ENCODE results near the gene KCTD20.

The KCTD20 gene

DNA sequence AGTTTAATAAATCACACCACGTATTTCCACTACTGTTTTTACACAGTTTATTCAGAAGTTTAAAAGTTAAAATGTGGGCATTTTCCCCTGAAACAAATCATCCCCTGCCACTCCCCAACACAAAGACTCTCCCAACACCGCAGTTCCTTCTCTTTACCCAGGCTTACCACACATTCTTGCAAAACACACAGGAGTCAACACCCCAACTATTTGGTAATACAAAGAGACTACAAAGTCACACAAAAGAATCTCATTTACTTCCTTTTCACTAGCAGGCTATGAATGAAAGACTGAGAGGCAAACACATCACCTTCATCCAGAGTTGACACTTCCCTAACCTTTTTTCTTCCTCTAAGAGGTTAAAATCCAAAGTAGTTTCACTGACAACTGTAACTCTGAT, 51.1 kb downstream of the KCTD20 start:
- DNase-seq (ENCODE audit: low spot score) = no peak

DNA sequence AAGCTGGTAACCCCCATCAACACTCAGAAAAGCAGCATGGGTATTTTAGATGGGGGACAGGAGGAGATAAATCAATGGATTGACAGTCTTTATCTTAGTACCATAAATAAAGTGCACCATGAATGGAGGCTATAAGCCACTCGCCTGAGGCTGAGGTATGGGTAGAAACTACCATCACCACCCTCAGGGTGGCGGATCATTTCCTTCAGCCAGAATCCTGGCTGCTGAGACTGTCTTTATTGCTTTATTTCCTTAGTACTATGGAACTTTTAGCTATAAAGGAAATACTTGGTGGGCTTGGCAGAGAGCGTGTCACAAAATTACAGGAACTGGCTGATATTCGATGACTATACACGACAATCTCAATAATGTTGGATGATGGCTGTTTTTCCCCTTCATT, 52.3 kb downstream of the KCTD20 start:
- no peak for DNase-seq (ENCODE audit: low spot score)

DNA sequence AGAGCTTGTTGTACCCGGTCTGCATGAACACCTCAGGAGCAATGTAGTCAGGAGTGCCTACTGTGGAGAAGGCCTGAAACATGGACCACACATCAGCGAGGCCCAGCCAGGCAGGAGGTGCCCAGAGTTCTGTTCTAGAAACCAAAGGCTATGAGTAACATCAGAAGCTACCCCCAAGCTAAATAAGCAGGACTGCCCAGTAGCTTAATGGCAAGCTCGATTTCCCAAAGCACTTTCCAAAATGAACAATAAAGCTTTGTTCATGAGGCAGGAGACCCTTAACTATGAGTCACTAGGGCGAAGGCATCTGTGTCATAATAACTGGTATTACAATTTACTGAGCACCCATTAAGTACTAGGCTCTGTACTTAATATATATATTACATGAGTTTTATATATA, 57.1 kb downstream of the KCTD20 start:
- DNase-seq (ENCODE audit: low spot score) = no peak

DNA sequence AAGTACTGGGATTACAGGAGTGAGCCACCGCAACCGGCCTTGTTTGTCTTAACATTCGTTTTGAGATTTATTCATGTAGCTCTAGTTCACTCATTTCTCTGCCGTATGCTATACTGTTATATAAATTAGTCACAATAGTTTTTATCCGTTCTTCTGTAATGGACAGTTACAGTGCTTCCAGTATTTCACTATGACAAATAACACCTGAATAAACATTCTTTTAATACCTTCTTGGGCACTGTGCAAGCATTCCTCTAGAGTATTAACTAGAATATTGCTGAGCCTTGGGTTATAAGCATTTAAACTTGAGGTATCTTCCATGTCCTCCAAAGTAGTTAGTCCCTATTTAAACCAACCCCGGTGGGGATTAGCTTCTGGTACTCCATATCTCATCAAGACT, 58.9 kb downstream of the KCTD20 start:
- DNase-seq (ENCODE audit: low spot score) = no peak

DNA sequence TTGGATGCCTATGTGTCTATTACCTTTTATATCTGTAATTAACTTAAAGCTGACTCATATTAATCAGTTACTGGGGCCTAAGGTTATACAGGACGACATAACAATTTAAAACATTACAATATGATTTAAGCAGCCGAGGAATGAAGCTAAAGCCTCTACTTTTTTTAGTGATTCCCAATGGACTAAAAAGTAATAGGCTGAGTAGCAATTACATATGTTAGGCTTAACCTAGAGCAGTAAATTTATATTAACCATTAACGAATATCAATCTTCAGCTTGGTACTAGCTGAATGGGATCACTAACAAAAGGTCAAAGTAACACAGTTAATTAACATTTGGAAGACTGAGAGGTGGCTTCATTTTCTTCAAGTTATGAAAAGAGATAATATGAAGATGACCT, 61.4 kb downstream of the KCTD20 start:
- DNase-seq (ENCODE audit: low spot score) = no peak

DNA sequence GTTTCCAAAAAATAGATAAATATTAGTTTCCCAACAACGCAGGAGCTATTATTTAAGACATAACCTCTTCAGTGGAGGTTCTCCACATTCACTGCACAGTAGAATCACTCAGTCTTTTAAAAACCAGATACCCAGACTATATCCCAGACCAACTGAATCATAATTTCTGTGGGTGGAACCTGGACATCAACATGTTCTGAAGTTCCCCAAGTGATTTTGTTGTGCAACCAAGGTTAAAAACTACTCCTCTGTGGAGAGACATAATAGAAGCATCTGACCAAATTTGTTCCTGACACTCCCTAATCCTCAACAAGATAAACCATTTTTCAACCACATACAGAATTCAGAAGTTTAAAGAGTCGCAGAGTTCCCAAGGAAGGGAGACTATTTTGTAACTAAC, 62.2 kb downstream of the KCTD20 start:
- no peak for DNase-seq (ENCODE audit: low spot score)

DNA sequence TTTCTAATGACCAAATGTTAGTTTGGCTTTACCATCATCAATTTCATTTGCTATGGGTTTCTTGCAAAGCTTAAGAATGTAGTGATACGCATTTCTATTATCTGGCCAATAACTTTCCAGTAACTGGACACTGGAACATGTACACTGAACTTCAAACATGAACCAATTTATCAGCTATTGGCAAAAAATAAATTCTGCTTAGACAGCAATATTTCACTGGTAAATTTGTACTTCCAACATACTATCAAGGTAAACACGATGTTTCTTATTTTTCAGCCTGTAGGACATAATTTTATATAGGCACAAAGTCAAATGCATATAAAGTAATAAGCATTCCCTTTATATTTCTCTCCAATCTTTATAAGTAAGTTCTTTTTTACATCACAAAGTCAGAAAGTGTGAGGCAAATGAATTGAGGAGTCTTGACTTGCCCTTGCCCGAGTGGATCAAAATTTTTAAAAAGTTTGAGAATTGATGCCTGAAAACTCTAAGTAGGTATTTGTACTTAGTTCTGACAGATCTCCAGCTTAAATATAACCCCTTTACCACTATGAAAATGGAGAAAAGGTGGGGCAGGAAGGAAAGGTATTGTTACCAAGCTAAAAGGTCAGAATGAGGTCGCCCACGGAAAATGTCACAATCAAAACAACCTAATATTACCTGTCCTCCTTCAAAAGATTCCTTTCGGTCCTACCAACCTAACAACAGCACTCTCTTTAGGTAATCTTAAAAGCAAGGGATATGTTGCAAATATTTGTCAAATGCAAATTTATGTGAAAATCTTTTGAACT, 63.1 kb downstream of the KCTD20 start:
- DNase-seq (ENCODE audit: low spot score) = no peak

DNA sequence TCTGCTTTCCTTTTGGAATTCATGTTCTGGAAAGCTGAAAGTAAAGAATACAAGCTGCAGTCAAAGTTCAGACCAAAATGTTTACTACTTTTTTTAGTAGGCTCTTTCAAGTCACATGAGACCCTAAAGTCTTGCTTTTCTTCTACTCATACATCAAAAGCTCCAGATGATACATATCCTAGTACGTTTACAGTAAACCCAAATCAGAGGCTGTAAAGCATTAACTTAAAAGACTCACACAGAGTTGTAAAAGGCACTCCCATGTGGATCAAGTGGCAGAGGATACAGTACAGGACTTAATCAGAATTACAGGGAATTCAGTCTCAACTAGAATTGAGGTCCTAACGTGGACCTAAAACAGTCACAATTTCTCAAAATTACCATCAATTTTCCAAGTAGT, 63.8 kb downstream of the KCTD20 start:
- DNase-seq (ENCODE audit: low spot score) = no peak

DNA sequence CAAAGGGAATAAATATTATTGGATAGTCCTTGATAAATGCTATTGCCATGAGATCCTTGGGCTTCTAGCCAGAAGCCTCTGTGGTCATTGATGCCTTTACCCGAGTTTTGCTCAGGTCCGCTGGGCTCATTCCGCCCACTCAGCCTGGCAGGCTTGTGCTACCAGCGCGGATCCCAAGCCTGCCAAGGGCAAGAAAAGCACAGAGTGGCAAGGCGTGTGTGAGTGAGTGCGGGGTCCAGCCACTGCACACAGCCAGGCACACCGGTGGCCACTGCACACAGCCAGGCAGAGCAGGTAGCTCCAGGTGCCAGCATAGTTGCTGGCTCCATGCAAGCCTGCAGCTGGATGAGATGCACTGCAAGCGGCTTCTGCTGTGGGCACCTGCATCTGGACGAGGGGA, 65.7 kb downstream of the KCTD20 start:
- DNase-seq (ENCODE audit: low spot score) = no peak

DNA sequence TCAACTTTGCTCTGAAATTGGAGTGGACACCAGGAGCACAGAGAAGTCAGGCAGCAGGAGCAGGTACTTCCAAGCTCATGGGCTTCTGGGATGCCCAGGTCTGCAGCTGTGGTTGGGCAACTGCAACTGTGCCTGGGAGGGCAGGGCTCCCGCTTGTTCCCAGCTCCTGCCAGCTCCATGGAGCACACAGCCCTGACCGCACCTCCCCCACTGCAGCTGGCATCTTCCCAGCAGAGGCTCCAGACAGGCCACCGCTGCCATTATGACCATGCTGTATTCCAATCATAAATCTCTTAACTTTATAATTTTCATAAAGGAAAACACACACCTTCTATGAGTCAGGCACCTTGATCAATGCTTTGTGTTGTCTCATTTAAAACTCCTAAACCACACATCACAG, 67.6 kb downstream of the KCTD20 start:
- no peak for DNase-seq (ENCODE audit: low spot score)

DNA sequence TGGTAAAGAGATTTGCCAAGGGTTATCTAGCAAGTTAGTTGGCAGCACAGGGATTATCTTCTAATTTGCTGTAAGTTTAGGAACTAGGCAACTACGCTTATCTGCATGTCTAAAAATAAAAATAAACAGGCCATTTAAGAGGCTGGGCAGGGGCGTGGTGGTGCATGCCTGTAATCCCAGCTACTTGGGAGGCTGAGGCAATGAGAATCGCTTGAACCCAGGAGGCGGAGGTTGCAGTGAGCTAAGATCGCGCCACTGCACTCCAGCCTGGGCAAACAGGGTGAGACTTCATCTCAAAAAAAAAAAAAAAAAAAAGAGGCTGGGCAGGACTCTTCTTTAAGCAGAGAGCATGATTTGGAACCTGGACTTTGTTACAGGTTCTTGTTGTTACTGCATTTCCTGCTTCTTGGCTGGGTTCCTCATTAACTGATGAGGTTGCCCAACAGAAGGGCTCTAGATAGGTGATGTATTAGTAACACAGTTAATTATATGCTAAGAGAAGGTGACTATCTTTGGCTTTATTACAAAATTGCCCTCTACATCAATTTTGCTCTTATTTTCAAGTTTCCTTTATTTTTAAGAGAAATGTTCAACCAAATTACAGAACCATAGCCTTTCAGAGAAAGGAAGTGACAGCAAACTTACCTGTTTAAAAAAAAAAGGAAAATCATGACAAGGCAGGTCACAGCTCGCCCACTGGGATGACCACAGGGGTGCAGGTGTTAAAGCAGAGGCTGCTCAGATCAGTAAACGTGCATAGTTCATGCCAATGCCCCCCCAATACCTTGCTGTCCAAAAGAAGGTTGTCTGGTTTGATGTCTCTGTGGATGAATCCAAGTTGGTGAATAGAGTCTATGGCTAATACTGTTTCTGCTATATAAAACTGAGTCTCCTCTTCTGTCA, 72.0 kb downstream of the KCTD20 start:
- DNase-seq (ENCODE audit: low spot score) = no peak

DNA sequence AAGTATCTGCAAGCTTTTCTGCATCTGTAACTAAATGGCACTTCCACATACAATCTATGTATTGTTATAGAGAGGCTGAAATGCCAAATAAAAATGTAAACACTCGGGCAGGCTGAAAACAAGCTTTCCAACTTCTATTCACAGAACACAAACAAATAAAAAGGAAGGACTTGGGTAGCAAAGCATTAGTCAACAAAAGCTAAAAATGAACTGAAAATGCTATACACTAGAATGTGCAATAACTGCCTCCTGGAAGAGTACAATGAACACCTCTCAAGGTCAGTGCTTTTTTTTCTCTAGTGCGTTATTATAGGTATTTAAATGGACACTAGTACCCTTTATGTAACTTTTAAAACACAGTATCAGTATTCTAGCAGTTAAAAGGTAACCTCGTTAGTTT, 73.0 kb downstream of the KCTD20 start:
- DNase-seq (ENCODE audit: low spot score) = no peak

DNA sequence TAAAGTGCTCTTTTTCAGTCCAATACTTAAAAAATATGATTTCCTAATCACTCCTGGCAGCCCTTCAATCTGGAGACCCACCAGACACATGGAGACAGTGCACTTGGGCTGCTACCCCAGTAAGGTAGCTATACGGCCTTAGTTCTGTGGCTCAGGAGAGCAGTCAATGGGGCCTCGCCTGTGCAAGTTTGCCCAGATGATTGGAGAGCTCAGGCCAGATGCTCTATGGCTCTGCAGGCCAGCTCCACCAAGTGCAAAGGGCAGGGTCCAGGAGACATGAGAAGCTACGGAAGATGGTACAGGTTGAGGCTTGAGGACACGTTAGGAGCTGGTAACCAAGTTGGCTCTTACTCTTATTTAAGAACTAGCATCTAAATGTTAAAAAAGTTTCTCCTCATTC, 73.8 kb downstream of the KCTD20 start:
- DNase-seq (ENCODE audit: low spot score) = no peak

DNA sequence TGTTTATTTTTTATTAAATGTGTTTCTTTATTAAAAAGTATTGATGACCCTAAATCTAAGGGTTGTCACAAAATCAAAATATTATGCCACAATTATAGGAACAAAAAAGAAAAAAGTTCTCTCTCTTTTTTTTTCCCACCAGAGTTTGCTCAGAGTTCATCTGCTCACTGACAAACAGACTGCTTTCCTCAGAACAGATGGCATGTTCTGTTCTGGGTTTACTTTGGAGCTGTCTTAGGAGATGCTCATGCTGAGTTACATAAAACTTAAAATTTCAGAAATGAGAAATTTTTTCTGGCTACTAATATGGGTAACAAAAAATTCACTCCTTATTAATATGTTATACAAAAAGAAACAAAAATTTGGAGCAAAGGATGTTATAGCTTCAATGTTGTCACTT, 74.2 kb downstream of the KCTD20 start:
- DNase-seq (ENCODE audit: low spot score) = no peak

DNA sequence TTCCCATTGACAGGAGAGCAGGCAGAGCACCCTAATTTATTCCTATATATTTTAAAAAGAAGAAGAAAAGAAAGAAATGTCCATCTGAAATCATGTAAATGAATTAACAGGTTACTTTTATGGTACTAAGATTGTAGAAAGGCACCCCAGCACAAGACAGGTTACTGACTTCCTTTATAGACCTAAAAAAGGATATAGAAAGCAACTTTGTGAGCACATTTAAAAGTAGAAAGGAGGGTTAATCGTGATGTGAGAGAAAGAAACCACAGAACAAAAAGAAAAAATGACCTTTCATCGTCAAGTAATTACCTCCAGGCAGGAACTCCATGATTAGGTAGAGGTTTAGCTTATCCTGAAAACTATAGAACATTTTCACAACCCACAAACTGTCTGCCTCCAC, 74.6 kb downstream of the KCTD20 start:
- no peak for DNase-seq (ENCODE audit: low spot score)

DNA sequence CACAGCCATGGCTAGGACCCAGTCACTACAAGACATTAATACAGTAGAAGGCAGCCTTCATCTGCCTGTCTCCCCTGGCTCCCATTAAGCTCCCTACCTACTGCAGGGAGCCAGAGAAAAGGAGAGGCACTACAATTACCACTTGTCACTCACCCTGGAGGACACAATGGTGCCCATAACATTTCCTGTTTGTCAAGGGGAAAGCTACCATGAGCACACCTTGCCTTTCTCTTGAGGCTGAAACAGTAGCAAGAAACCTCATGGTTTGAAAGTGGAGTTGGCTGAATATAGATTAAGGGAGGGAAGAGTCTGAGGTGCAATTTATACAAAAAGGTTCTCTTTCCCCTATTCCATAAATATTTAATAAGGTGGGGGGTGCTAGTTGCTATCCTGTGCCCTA, 76.6 kb downstream of the KCTD20 start:
- no peak for DNase-seq (ENCODE audit: low spot score)

DNA sequence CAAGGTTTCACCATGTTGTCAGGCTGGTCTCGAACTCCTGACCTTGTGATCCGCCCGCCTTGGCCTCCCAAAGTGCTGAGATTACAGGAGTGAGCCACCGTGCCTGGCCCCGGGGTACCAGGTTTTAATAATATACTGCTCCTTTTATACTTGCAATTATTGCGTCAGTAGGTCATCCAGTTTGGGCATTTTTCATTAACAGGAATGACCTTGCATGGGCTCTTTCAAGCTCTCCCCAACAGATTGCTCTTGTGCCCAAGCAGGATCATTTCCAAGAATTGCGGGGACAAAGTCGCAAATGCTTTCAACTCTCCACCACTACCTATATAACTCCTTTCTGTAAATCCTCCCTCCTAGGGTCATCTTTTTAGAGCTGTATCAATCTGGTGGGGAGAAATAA, 80.7 kb downstream of the KCTD20 start:
- no peak for DNase-seq (ENCODE audit: low spot score)

DNA sequence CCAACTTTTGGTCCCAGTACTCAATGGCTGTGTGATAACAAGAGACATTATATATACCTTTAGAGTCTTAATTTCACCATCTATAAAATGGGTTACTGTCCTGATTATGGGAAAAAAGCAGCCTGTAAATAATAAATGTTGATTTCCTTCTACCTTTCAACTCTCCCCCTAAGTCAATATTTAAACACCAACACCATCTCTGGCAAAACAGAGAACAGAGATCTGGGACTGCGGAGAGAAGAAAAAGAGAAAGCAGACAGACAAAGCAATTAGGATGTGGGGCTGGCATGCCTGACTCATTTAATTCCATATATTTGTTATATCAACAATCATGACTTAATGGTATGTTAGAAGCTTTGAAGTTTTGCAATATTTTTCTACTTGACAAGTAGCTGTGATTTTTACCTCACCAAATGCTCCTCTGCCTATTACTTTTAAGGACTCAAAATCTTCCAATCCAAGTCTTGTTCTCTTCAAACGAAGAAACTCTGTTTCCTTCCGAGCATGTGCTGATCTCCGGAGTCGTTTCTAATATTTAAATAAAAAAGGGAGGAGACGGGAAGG, 81.2 kb downstream of the KCTD20 start:
- no peak for DNase-seq (ENCODE audit: low spot score)

DNA sequence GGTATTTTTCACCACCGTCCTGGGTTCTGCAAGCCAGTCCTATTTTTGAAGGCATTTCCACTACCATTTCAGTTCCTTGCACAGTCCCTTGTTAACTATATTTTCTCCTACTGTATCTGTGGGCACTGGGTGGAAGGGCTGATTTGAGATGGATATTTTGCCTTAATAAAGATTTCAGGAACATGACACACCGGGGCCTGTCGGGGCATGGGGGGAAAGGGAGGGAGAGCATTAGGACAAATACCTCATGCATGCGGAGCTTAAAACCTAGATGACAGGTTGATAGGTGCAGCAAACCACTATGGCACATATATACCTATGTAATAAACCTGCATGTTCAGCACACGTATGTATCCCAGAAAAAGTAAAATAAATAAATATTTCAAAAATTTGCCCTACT, 82.1 kb downstream of the KCTD20 start:
- DNase-seq (ENCODE audit: low spot score) = no peak

DNA sequence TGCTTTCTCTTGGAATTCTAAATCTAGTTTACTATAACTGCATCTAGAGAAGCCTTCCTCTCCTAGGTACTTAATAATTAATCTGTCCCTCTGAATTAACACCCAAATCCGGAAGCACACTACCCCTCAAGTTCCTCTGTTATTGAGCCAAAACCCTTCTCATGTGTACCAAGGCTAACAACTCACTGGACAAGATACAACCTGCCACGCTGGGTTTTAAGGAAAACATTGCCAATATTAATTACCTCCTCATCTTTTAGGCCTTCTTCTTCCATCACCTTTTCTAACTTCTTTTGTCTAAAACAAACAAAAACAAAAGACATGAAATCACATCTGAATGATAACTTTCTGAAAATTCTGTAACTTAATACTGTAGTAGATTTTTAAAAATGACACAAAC, 82.5 kb downstream of the KCTD20 start:
- no peak for DNase-seq (ENCODE audit: low spot score)

DNA sequence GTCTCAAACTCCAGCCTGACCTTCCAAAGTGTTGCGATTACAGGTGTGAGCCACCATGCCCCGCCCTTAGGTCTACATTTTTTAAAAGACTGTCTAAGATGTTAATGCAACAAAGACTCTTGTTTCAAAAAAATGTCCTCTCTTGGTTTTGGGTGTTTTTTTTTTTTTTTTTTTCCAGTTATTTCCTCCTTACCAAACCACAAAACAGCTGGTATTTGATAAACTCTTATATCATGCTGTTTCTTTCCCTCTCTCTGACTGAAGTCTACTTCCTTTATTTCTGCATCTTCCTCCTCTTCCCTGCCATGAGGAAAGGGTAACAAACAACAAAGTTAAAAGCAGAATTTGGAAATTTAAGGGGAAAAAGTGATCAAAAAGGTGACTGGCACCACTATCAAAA, 83.3 kb downstream of the KCTD20 start:
- no peak for DNase-seq (ENCODE audit: low spot score)

DNA sequence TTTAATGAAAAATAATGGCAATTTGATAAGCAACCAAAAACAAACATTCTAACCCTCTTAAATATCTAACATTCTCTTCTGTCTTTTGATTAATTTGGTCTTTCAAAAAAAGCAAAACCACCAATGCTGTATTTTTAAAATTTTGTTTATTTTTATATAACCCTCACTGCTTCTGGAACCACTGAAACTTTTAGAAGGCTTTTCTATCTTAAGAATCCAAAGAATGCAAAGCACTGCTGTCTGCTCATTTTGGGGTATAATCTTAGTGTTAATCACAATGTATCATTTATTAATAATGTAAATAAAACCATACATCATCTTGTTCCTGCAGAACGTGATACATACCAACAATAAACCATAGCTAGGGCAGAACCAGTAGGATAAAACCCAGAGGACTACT, 90.5 kb downstream of the KCTD20 start:
- DNase-seq (ENCODE audit: low spot score) = no peak

DNA sequence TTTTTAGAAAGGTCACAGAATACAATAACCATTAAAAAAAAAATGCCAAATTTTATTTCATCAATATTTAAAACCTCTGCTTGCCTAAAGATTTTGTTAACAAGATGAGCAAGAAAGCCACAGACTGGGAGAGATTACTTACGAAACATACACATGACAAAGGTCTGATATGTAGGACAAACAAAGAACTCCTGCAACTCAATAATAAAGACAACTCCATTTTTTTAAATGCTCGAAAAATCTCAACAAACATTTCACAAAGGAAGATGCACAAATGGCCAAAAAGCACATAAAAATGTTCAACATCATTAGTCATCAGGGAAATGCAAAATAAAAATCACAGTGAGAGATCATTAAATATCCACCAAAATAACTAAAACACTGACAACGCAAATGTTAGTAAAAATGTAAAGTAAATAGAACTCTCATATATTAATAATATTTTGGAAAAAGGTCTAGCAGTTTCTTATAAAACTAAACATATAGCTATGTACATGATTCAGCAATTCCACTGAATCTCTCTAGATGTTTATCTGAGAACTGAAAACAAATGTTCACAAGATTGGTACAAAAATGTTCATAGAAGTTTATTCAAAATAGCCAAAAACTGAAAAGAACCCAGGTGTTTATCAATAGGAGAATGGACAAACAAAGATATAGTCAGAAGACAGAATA, 94.2 kb downstream of the KCTD20 start:
- no peak for DNase-seq (ENCODE audit: low spot score)
